ENCODE results near the gene RFC4.
A peak's percentile ranks its signal among the peaks of the same experiment; 100 is the strongest.

Gene RFC4

DNA sequence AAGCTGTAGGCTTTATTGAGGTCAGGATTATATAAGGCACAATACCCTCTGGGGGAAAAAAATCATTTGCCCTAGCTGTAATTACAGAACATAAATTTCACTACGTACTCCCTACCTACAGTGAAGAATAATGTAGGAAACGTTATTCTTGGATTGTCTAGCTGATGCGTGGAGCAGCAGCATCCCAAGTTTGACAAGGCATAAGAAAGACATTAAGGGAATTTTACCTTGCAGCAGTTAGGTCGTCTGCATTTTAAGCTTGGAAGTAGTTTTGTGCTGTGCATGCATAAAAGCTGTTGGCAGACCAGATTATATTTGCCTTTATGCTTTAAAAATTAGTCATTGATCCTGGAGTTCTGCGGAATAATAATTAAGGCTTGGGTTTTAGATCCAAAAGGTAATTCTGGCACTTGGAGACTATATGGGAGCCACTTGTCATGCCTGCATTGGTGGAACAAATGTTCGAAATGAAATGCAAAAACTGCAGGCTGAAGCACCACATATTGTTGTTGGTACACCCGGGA, 20.7 kb downstream of the RFC4 start:
- no peak for DNase-seq

DNA sequence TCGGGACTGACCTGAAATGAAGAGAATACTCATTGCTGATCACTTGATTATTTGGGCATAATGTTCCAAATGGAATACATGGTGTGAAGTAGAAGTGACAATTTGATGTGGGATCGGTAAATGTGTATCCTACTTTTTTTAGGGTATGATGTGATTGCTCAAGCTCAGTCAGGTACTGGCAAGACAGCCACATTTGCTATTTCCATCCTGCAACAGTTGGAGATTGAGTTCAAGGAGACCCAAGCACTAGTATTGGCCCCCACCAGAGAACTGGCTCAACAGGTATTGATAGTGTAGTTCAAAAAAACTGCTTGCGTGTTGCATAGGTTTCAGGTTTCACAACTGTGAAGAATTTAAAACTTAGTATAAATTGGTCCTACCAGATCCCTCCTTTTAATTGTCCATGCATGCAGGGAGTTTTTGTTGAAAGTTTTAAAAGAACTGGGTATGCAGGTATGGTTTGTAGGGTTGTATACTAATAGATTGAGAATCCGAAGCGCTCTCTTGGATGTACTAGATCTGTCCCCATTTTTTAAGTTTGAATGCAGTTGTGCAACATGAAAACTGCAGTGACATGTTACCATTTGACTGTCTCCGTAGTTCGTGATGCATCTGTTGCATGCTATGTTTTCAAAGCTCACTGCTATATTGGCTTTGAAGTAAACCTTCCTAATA, 21.3 kb downstream of the RFC4 start:
- DNase-seq = no peak

DNA sequence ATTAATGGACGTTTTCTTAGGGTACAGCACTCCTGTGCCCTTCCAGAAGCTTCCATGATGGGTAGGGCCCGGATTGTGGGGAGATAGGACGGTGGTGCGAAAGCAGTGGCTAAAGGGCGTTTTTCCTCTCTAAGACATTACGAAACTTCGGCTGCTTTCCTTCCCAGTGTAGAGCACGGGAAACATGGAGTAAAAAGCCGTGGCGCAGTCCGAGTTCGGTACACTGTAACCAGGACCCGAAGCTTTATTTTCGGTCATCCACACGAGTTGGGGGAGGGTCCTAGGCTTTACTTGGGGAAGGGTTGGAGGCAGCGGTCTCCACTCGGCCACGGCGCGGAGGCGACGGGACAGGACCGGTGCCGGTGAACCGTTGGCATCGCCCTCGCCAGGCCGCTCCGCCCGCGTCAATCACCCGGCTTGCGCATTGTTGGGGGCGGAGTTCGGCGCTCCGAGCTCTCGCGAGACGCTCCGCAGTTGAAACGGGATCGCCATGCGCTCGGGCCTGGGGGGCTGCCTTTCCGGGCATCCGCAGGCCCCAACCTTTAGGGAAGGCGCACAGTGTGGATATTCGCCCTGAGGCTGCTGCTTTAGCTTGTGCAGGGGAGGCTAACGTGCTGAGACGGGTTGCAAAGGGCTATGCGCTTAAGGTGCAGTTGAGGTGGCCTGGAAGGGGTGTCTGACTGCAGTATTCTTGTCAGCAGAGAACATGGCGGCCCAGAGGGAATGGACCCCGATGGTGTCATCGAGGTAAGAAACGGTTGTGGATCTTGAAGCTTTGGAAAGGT, 22.4 kb downstream of the RFC4 start:
- peak; percentile 25 to 71 for DNase-seq

DNA sequence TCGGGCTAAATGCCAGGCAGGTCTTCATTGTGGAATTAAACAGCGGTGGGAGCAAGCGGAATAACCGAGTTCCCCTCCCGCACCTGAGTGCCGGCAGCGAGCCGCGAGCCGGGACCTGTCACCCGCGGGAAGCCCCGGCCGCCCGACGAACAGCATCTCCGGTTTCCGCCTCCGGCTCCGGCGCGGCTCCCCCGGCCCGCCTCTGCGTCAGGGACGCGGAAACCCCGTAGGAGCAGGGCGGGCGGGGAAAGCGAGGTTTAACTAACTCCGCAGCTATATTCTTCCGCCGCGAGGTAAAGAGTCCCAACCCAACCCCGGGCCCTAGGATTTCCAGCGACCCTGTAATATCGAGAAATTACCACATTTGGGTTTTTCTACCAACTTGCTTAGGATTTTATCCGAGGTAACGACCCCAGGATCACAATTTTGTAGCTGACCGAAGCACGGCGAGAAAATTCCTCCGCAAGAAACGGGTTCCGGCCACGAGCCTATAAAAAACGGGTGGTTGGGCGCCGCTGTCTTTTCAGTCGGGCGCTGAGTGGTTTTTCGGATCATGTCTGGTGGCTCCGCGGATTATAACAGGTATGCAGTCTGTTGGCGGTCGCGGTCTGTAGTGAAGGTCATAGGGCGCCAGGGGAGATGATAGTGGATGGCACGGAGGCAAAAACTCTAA, 23.1 kb downstream of the RFC4 start, which contains the start of gene EIF4A2:
EIF4A2 (plus strand) TSS at position 520 of the 673 bp plus-strand sequence; CDS start at position 554, 34 bp downstream.
- DNase-seq = peak; percentile 66 to 88

DNA sequence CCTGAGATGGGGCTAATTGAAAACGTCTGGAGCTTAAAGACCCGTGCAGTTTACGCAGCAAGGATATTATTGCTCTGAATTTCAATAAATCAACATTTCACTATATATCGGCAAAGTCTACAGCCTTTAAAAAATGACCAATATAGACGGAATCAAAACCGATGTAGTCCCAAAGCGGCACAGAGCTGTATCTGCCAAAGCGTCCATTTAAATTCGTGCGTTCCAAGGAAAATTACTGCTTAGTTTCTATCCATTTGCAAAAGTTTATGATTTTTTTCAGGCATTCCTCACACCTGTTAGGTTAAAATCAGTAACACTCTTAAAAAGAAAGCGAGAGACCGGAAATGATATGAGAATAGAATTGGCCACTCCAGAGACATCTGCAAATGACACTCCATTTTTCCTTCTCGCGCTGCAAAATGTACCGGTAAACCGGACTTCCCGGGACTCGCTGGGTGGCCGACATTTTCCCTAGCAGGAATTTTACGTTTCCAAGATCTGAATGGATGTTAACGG, 23.7 kb downstream of the RFC4 start:
- DNase-seq = no peak

DNA sequence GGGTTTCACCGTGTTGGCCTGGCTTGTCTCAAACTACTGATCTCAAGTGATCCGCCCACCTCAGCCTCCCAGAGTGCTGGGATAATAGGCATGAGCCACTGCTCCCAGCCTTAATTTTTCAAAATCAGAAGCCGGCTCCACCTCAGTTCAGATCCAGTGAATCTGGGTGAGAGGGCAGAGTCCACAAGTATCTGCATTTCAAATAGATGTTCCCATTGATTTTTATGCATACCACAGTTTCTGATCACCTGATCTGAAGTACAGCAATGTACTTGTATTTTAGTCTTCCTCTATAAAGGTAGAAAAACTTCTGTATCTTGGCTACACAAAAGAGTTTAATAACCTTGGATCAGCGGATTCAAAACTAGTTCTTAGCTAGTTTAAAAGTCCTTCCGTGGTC, 27.1 kb downstream of the RFC4 start:
- no peak for DNase-seq

DNA sequence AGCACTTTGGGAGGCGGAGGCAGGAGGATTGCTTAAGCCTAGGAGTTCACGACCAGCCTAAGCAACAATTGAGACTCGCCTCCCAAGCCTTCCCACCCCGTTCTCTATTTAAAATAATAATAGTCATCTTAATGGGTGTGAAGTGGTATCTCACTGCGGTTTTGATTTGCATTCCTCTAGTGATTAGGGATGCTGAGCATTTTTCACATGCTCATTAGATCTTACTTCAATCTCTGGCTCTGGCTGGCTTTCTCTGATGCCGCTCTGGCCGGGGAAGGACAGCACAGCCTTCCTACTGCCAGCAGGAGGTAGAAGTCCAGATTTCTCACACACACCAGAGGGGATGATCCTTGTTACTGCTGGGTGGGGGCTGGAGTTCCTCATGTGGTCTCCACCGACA, 30.3 kb downstream of the RFC4 start:
- no peak for DNase-seq

DNA sequence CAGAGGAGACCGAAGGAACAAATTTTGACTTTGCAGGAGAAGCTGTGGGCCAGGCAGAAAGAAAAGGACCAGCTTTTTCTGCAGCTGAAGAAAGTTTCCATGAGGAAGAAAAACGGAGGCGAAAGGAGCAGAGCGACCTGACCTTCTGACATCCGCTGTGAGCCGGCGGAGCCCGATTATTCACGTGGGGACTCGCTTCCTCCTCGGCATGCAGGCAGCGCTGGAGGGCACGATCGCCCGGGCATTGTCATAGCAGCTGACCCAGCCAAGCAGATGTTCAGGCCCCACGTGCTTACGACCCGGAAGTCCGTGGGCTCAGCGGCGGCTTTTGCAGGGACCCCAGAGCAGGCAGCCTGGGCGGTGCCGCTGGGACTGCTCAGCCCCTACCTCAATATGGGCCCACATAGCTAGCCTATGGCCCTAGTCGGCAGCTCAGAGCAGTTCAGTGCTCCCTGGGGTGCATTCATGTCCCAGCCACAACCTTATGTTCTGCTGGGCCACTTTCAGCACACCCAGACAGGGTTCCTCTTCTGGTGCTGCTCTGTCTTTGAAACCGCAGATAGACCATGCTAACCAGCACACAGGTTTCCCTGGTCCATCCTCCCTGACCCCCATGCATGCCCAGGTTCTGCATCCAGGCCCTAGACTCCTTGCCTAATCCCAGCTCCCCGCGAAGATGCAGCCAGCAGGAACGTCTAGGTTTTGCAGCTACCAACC, 33.4 kb downstream of the RFC4 start:
- no peak for DNase-seq

DNA sequence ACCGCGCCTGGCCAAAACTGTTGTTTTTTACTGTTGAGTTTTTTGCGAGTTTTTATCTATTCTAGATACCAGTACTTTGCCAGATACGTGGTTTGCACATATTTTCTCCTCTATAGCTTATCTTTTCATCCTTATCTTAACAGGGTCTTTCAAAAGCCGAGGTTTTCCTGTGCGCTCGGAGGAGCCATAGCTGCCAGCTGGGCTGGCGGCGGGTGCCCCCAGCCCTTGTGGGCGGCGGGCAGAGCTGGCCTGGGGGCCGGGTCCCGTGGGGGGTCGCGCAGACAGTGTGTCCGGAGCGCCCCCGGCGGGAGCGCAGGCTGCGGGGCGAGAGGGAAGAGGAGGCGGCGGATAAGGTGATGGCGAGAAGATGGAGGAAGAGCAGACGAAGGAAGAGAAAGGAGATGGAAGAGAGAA, 34.0 kb downstream of the RFC4 start:
- DNase-seq = no peak

DNA sequence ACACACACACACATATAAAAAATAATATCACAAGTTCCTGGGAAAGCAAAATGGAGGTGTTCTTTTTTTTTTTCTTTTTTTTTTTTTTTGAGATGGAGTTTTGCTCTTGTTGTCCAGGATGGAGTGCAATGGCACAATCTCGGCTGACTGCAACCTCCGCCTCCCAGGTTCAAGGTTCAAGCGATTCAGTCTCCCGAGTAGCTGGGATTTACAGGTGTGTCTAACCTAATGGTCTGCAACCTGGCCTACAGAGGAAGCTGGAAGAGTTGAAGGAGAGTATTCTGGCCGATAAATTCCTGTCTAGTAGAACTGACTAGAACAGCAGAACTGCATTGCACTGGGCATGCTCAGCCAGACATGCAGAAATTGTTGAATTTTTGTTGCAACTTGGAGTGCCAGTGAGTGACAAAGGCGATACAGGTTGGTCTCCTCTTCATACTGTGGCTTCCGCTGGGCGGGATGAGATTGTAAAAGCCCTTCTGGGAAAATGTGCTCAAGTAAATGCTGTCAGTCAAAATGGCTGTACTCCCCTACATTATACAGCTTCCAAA, 45.3 kb downstream of the RFC4 start:
- DNase-seq = no peak

DNA sequence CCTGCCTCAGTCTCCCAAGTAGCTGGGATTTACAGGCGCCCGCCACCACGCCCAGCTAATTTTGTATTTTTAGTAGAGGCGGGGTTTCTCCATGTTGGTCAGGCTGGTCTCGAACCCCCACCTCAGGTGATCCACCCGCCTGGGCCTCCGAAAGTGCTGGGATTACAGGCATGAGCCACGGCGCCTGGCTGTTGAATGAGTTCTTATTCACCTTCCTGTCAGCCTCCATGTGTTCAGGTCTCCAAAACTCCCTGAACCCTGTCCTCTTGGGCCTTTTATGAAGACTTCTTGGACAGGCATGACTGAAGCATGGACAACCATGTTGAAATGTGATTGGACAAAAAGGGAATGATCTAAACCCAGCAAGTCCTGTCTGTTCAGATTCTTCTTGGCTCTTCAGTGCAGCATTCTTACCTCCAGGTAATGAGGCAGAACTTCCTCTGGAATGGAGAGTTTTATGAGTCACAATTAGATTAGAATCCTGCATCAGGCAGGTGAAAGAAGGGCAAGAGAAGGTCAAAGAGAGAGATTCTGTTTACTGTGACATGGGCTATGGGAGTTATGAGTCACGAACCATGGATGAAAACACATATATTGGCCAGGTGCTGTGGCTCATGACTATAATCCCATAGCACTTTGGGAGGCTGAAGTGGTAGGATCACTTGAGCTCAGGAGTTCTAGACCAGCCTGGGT, 46.0 kb downstream of the RFC4 start:
- DNase-seq = no peak

DNA sequence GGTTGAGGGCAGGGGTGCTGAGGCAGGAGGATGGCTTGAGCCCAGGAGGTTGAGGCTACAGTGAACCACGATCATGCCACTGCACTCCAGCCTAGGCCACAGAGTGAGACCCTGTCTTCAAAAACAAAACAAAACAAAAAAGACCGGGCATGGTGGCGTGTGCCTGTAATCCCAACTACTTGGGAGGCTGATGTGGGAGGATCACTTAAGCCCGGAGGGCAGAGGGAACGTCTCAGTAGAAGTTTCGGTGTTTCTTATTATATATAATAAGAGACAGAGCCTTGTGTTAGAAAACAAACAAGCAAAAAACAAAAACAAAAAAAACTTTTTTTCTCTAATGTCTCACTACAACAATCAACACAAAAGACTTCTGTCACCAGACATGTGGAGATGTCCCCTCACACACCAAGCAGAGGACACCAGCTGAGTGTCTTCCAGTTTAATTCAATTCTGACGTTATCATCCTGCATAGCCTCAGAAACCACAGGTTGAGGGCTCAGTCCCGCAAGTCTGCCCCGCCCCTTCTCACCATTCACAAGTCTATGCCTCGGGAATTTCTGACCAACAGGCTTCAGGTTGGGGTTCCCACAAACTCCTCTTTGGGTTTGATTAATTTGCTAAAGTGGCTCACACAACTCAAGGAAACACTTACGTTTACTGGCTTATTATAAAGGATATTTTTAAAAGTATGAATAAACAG, 46.9 kb downstream of the RFC4 start:
- no peak for DNase-seq

DNA sequence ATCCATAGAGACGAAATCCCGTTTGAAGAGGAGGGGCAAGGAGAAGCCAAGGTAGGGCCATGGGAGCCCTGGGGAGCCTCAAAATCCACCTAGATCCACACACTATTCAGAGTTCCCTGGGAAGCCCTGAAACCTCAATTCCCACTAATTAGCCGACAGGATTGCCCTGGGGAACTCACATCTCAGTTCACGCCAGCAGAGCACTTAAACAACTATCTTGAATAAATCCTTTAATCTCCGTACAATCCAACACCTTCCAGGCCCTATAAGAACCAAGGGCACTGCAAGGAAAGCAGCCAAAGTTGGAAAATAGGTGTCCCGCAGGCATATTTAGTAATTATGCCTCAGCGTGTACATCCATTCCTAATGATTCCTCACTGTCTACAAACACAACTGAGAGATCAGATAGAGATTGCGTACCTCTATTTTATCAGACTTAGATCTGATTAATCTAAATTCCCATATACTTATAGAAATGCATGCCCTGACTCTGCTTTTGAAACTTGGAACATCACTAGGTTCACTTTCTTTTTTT, 48.5 kb downstream of the RFC4 start:
- DNase-seq = no peak

DNA sequence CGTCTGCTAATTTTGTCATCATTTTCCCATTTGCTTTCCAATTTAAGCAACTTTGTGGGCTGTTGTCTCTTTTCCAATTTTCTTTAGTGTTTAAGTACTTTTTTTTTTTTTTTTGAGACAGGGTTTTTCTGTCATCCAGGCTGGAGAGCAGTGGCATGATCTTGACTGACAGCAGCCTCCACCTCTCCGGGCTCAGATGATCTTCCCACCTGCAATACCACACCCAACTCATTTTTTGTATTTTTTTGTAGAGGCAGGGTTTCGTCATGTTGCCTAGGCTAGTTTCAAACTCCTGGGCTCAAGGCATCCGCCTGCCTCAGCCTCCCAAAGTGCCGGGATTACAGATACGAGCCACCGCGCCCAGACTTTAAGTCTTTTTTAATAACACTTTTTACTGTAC, 49.1 kb downstream of the RFC4 start:
- DNase-seq = no peak

DNA sequence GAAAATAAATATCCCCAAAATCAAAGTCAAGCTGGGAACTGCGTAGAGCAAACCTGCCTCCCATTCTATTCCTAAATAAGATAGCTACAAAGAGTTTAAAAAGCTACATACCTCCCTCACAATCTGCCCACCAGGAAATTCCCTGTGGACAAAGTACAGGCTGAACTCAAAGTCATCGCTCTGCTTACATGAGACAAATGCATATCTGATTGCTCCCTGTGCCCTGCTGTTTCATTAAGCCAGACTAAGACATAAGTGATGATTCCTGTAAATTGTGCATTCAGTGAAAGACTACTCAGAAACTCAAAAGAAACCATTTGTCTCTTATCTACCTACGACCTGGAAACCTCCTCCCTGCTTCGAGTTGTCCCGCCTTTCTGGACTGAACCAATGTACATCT, 51.4 kb downstream of the RFC4 start:
- no peak for DNase-seq

DNA sequence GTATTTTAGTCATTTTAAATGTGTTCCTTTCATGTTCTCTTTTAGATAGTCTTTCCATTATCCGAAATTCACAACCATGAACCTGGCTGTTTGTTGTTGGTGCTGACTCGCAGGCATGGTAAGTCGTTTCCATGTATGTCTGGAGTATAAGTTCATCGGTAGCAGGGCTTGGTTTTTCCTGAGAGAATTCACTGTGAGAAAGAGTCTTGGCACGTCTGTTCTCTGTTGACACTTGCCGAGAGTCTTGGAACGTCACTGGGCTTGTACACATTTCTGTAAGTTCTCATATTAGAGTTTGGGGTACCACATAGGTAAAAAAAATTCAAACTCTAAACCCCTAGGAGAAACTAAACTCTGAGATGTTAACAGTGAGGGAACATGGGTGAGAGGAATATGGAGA, 52.3 kb downstream of the RFC4 start:
- no peak for DNase-seq

DNA sequence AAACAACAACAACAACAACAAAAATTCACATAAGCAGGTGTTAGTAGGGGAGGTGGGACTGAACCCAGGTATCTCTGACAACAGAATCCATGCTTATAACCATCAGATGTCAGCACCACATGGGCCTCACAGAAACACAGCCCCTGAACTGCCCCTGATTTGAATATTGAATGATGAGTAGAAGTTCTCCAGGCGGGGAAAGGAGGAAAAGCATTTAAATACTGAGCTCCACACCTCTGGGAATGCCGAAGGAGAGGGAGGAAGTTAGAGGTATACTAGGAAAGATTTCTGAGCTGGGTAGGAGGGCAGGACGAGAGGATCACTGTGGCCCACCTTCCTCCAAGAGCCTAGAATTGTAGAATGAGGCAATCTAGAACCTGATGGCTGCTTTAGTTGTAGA, 54.8 kb downstream of the RFC4 start:
- DNase-seq = no peak

DNA sequence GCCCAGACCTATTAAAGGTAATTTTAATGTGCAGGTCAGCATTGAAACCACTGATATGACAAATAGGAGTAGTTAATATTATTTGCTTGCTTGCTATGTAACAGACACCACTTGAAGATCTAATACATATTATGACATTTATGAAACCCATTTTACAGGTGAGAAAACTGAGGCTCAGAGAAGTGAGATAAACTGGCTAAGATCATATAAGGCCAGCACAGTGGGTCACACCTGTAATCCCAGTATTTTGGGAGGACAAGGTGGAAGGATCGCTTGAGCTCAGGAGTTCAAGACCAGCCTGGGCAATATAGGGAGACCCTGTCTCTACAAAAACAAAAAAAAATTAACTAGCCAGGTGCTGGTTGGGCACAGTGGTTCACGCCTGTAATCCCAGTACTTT, 56.0 kb downstream of the RFC4 start:
- DNase-seq = no peak

DNA sequence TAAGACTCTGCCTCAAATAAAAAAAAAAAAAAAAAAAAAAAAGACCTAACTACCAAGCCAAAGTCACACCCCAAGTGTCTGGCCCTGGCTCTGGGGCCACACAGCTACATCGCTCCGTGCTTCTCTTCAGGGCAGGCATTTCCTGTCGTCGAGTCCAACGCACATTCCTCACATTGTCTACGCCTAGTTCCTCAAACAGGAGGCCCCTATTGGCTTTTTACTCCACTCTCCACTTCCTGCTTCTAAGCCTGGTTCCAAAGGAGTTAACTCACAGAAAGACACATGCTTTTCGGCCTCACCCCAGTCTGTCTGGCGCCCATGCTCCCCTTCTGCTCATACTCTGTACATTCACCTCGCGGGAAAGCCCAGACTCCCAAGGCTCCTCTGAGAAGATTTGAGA, 60.3 kb downstream of the RFC4 start:
- DNase-seq = peak; percentile 39 to 49

DNA sequence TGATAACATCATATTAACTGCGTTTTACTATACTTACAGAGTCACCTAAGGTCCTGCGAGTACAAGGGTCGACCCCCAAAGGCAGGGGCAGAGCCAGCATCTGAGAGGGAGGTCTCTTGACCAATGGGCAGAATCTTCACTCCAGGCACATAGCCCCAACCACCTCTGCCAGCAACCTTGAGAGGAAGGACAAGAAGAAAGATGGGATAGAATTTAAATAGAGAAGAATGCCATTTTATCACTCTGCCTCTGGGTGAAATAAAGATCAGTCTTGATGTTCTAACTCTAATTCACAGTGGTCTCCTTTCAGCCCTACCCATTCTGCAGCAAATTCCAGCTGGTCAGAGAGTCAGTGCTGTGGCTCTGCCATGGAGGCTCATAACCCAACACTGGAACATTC, 62.6 kb downstream of the RFC4 start:
- DNase-seq = no peak
